Activated T-helper 17 cell treated with anti-CD3 and anti-CD28 coated beads, Interleukin-2, amount 50 U/mL, for 72 hours (primary cell): ENCODE measurements around the gene OR6J1. TPM values are rescaled to one million over a fixed set of nuclear protein-coding genes. Genes with fewer than 3 reads are reported as not detected.
"Not testable (repeated sequence)": the region's sequence is repeated elsewhere in the genome, so short reads cannot be mapped to it uniquely, and the experiment has no call there.

ENCODE experiments used
- ATAC-seq: fragments of 150-1000 bp; cut with Tn5 transposase; replicated peaks from 2 replicates; pipeline ENCODE4 v1.10.0; 2021; ENCODE audit warnings: mild to moderate bottlenecking, moderate library complexity
- H3K27ac Mint-ChIP-seq: one replicate; pipeline ENCODE4 v1.8.0; 2022; ENCODE audit warnings: mixed read lengths
- H3K27me3 Mint-ChIP-seq: one replicate; pipeline ENCODE4 v1.8.0; 2022; ENCODE audit warnings: mixed read lengths
- H3K36me3 Mint-ChIP-seq: one replicate; pipeline ENCODE4 v1.8.0; 2022; ENCODE audit warnings: low read depth, mild to moderate bottlenecking, mixed read lengths
- H3K4me1 Mint-ChIP-seq: one replicate; pipeline ENCODE4 v1.8.0; 2022; ENCODE audit warnings: mixed read lengths
- H3K4me3 Mint-ChIP-seq: one replicate; pipeline ENCODE4 v1.8.0; 2022; ENCODE audit warnings: mild to moderate bottlenecking, mixed read lengths
- H3K9me3 Mint-ChIP-seq: one replicate; pipeline ENCODE4 v1.8.0; 2022; ENCODE audit warnings: mixed read lengths
- total RNA-seq, 2 donors: library from RNA; stranded (reverse); gene quantifications; one replicate each; pipeline ENCODE4 v1.2.3, GENCODE V29; 2022

OR6J1 gene
- total RNA-seq, 2 donors from 2014 or later: not detected

GRCh38 chr14:22589096-22589839, 54.9 kb downstream of the OR6J1 start, which contains the start of gene DAD1:
Gene DAD1, minus strand, starts transcription at chr14:22589224. Its CDS starts 67 bp downstream, at chr14:22589157.
- Mint-ChIP-seq H3K27ac (peak within 1 kb of the TSS; percentile 100), H3K4me1 (peaks cover 32% of the 10 kb centered on the region), H3K36me3 (peaks cover 53% of the 10 kb centered on the region), H3K27me3 (no peaks in the 10 kb centered on the region), H3K9me3 (no peaks in the 10 kb centered on the region), H3K4me3 (peak within 1 kb of the TSS; percentile 99)
- peak; percentile 87 for ATAC-seq

GRCh38 chr14:22588526-22589095, 55.5 kb downstream of the OR6J1 start:
- H3K27me3 Mint-ChIP-seq: no peaks in the 10 kb centered on the region
- ATAC-seq: peak; percentile 59
- peak overlapping the region; percentile 99 for H3K4me3 Mint-ChIP-seq
- H3K36me3 Mint-ChIP-seq: peaks cover 60% of the 10 kb centered on the region
- H3K27ac Mint-ChIP-seq: peak overlapping the region; percentile 100
- H3K4me1 Mint-ChIP-seq: peaks cover 38% of the 10 kb centered on the region
- H3K9me3 Mint-ChIP-seq: no peaks in the 10 kb centered on the region

- H3K36me3 Mint-ChIP-seq: peaks cover 67% of the 10 kb centered on the region
- peak; percentile 38 for ATAC-seq
- peaks cover 46% of the 10 kb centered on the region for H3K4me1 Mint-ChIP-seq
- not testable (repeated sequence) for H3K9me3 Mint-ChIP-seq, H3K27me3 Mint-ChIP-seq
- peak overlapping the region; percentile 100 for H3K27ac Mint-ChIP-seq
- peak overlapping the region; percentile 99 for H3K4me3 Mint-ChIP-seq
These were observed 56.3 kb downstream of the OR6J1 start for GRCh38 chr14:22587677-22588422.

- no peak for ATAC-seq
- Mint-ChIP-seq H3K27me3 (no peaks in the 10 kb centered on the region), H3K36me3 (peaks cover 73% of the 10 kb centered on the region), H3K9me3 (no peaks in the 10 kb centered on the region), H3K4me1 (peaks cover 48% of the 10 kb centered on the region), H3K4me3 (peak overlapping the region; percentile 99), H3K27ac (peak overlapping the region; percentile 100)
These were observed 56.9 kb downstream of the OR6J1 start for GRCh38 chr14:22587247-22587646.

GRCh38 chr14:22583994-22584393, 60.2 kb downstream of the OR6J1 start:
- Mint-ChIP-seq H3K9me3 (no peaks in the 10 kb centered on the region), H3K27ac (peak overlapping the region; percentile 47), H3K4me1 (peaks cover 55% of the 10 kb centered on the region), H3K27me3 (no peaks in the 10 kb centered on the region), H3K36me3 (peaks cover 98% of the 10 kb centered on the region), H3K4me3 (peak overlapping the region; percentile 99)
- peak; percentile 34 for ATAC-seq

Other genes starting within 250 kb of the OR6J1 start
- gene DAD1, start 55.1 kb downstream of the OR6J1 start, total RNA-seq: 100 to 1,000 TPM; 218 to 229 TPM
- gene ABHD4, start 46.1 kb downstream of the OR6J1 start, total RNA-seq: 10 to 100 TPM; 11.2 to 31.0 TPM
- gene OXA1L, start 122.3 kb upstream of the OR6J1 start, total RNA-seq: 100 to 1,000 TPM; 110 to 152 TPM
- under 1 TPM; 0.15 to 0.71 TPM for gene SLC7A7, start 171.1 kb upstream of the OR6J1 start, total RNA-seq
- 100 to 1,000 TPM in 1 of 2 donors, 10 to 100 TPM in 1; 90.4 to 142 TPM for gene MRPL52, start 185.5 kb upstream of the OR6J1 start, total RNA-seq
- 1 to 10 TPM; 1.5 to 2.1 TPM for gene MMP14, start 192.2 kb upstream of the OR6J1 start, total RNA-seq
- 10 to 100 TPM; 61.3 to 78.1 TPM for gene LRP10, start 227.4 kb upstream of the OR6J1 start, total RNA-seq
- 1 to 10 TPM in 1 of 2 donors, under 1 TPM in 1; 0.56 to 1.3 TPM for gene REM2, start 238.9 kb upstream of the OR6J1 start, total RNA-seq